ENCODE measurements around the gene NHERF2.

DNA sequence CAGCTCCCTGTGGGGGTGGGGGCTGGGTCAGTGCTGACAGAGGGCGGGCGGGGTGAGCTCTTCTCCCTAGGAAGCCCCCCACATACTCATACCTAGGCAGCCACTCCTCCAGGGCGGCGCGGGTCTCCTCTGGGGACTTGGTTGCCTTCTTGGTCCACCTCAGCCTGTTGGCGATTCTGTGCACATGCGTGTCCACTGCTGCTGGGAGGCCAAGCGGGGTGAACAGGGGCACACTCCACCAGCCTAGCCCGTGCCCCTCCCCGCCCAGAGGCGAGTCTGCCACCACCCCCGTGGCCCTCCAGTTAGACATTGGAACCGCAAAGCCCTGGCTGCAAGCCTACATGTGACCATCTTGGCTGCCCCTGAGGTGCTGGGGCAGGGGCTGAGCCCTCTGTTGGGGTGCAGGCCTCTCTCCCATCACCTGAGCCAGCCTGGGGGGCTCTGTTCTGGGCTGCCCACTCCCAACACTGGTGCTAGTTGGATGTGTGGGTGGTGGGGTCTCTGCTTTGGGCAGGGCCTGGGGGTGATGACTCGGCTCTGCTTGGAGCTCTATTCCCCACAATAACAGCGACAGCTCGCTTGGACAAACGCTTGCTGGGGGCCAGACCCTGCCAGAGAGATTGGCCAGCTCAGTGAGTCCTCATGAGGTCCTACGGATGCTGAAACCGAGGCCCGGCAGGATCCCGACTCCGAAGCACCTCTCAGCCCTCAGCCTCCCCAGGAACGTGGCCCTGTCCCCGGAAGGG is 13.5 kb downstream of the NHERF2 start:
- TF ChIP-seq, protein P1, sequence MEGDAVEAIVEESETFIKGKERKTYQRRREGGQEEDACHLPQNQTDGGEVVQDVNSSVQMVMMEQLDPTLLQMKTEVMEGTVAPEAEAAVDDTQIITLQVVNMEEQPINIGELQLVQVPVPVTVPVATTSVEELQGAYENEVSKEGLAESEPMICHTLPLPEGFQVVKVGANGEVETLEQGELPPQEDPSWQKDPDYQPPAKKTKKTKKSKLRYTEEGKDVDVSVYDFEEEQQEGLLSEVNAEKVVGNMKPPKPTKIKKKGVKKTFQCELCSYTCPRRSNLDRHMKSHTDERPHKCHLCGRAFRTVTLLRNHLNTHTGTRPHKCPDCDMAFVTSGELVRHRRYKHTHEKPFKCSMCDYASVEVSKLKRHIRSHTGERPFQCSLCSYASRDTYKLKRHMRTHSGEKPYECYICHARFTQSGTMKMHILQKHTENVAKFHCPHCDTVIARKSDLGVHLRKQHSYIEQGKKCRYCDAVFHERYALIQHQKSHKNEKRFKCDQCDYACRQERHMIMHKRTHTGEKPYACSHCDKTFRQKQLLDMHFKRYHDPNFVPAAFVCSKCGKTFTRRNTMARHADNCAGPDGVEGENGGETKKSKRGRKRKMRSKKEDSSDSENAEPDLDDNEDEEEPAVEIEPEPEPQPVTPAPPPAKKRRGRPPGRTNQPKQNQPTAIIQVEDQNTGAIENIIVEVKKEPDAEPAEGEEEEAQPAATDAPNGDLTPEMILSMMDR (IDR thresholded peaks at IDR 0.05), result no peak
- TF ChIP-seq, protein P2, sequence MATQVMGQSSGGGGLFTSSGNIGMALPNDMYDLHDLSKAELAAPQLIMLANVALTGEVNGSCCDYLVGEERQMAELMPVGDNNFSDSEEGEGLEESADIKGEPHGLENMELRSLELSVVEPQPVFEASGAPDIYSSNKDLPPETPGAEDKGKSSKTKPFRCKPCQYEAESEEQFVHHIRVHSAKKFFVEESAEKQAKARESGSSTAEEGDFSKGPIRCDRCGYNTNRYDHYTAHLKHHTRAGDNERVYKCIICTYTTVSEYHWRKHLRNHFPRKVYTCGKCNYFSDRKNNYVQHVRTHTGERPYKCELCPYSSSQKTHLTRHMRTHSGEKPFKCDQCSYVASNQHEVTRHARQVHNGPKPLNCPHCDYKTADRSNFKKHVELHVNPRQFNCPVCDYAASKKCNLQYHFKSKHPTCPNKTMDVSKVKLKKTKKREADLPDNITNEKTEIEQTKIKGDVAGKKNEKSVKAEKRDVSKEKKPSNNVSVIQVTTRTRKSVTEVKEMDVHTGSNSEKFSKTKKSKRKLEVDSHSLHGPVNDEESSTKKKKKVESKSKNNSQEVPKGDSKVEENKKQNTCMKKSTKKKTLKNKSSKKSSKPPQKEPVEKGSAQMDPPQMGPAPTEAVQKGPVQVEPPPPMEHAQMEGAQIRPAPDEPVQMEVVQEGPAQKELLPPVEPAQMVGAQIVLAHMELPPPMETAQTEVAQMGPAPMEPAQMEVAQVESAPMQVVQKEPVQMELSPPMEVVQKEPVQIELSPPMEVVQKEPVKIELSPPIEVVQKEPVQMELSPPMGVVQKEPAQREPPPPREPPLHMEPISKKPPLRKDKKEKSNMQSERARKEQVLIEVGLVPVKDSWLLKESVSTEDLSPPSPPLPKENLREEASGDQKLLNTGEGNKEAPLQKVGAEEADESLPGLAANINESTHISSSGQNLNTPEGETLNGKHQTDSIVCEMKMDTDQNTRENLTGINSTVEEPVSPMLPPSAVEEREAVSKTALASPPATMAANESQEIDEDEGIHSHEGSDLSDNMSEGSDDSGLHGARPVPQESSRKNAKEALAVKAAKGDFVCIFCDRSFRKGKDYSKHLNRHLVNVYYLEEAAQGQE (IDR thresholded peaks at IDR 0.05; ENCODE audit: insufficient read depth in 1 of 2, low read depth in 2 of 2, low read length in 1 of 2), result no peak

Measured in Panc1 (cell line).